ENCODE measurements around the gene NLRP14. TPM values are rescaled to one million over a fixed set of nuclear protein-coding genes. Genes with fewer than 3 reads are reported as not detected.

The NLRP14 gene
- total and polyA plus RNA-seq, 2 donors (not counting 3 experiments of a cell fraction or from before 2014, with no cell fraction given), result 0.24 to 0.26 TPM

DNA sequence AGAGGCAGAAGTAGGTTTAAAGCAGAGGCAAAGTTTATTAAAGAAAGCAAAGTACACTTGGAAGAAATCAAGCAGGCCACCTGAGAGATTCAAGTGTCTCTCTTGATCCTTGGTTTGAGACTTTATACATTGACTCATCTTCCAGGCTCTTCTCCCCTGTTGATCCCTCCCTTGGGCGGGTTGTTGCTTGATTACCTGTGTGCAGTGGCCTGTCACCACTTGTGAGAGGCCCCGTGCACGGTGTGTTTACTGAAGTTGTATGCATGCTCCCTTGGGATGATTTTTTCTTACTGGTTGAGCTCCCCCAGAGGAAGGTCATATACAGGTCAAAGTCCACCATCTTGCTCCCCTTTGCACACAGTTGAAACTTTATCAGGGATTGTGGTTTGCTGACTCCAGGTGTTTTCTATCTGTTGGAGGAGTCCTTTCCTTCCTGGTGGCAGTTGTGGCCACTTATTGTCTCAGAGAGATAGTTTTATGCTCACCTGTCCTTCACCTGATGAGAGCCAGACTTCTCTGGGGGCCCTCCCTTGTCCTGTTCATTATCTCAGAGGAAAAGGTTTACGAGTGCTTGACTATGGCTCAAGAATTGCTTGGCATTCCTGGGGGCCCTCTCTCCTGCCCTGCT lies 52.2 kb downstream of the NLRP14 start:
- H2AFZ ChIP-seq (ENCODE audit: low read depth, low read length), result no peak overlapping the region
- no peak for TF ChIP-seq GATA2 (IDR thresholded peaks at IDR 0.05; ENCODE audit: insufficient read depth, insufficient read length, low read depth, low read length)
- TF ChIP-seq EZH2 (IDR thresholded peaks at IDR 0.05; ENCODE audit: borderline replicate concordance, low read depth, low read length, severe bottlenecking), result no peak
- no peak for TF ChIP-seq JUN (IDR thresholded peaks at IDR 0.05; ENCODE audit: borderline replicate concordance, insufficient read depth, insufficient read length, low read depth)
- no peak for TF ChIP-seq POLR2A (IDR thresholded peaks at IDR 0.05; ENCODE audit: low read depth, low read length)
- TF ChIP-seq FOS (IDR thresholded peaks at IDR 0.05; ENCODE audit: borderline replicate concordance, insufficient read depth, low read length), result no peak
- no peak for TF ChIP-seq MYC (IDR thresholded peaks at IDR 0.05; ENCODE audit: low read depth, low read length)
- no peaks in the 10 kb centered on the region for H3K9me1 ChIP-seq (replicated peaks; ENCODE audit: control insufficient read depth, extremely low read depth, insufficient read depth, low read length)
- dilution Hi-C loops (cut with MboI; ENCODE audit: extremely low pct_ligation_motif_present, low sequenced_read_pairs) (no loop called here), intact Hi-C loops (cut with micrococcal nuclease) (no loop called here)
- H3K9ac ChIP-seq (replicated peaks; ENCODE audit: extremely low read depth, insufficient read depth, low read length), result no peak overlapping the region
- no peaks in the 10 kb centered on the region for H3K27me3 ChIP-seq (ENCODE audit: control insufficient read depth in 2 of 2, insufficient read depth in 2 of 2, low read length in 2 of 2)
- POLR2A ChIA-PET, result no interaction called here
- H3K4me2 ChIP-seq (ENCODE audit: insufficient read depth, low read length), result no peak overlapping the region
- FAIRE-seq (no peak), DNase-seq (ENCODE audit: low read depth, low spot score) (no peak)
- H3K79me2 ChIP-seq (ENCODE audit: control insufficient read depth, insufficient read depth, low read length), result no peaks in the 10 kb centered on the region
- BruUV-seq (replicated peaks), result no TSS peak
- no peak overlapping the region for H3K27ac ChIP-seq (ENCODE audit: insufficient read depth, low read depth, low read length)
- H3K4me3 ChIP-seq (replicated peaks in 1 of 3; ENCODE audit: insufficient read depth in 1 of 3, low read depth in 1 of 3, low read length in 3 of 3), result no peak overlapping the region
- H3K9me3 ChIP-seq (replicated peaks; ENCODE audit: control insufficient read depth, insufficient read depth, low read length), result no peaks in the 10 kb centered on the region
- CTCF ChIA-PET, result no interaction called here
- H3K4me1 ChIP-seq (ENCODE audit: control insufficient read depth, extremely low read depth, insufficient read depth, low read length), result no peaks in the 10 kb centered on the region
- no peaks in the 10 kb centered on the region for H4K20me1 ChIP-seq (replicated peaks; ENCODE audit: control insufficient read depth, extremely low read depth, insufficient read depth, low read length)
- no peaks in the 10 kb centered on the region for H3K36me3 ChIP-seq (ENCODE audit: control insufficient read depth in 2 of 2, extremely low read depth in 1 of 2, insufficient read depth in 2 of 2, low read length in 2 of 2)

DNA sequence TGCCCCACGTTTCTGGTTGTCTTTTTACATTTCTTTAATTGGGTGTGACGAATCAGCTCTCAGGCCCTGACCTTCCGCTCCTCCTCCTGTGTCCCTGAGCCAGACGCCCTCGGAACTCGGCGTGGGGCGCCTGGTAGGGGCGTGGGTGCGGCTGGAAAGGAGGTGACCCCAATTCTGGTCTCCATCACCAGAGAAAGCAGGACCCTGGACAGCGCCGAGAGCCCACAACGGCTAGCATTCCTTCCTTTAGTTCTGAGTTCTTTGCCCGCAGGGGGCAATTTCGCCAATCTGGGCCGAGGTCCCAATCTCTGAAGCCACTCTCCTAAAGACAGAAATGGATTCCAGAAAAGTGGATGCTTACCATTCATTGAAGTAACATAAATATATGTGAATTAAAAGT lies 56.8 kb downstream of the NLRP14 start:
- CTCF ChIA-PET, result no interaction called here
- no peak for FAIRE-seq

More for the DNA sequence above, 56.8 kb downstream of the NLRP14 start:
- no peak for TF ChIP-seq JUN (IDR thresholded peaks at IDR 0.05; ENCODE audit: borderline replicate concordance, insufficient read depth, insufficient read length, low read depth)
- TF ChIP-seq MYC (IDR thresholded peaks at IDR 0.05; ENCODE audit: low read depth, low read length), result no peak
- H3K9me1 ChIP-seq (replicated peaks; ENCODE audit: control insufficient read depth, extremely low read depth, insufficient read depth, low read length), result no peaks in the 10 kb centered on the region
- no peak overlapping the region for H3K27ac ChIP-seq (ENCODE audit: insufficient read depth, low read depth, low read length)
- no peaks in the 10 kb centered on the region for H3K27me3 ChIP-seq (ENCODE audit: control insufficient read depth in 2 of 2, insufficient read depth in 2 of 2, low read length in 2 of 2)
- DNase-seq (ENCODE audit: low read depth, low spot score), result no peak
- BruUV-seq (replicated peaks), result no TSS peak
- no peak overlapping the region for H2AFZ ChIP-seq (ENCODE audit: low read depth, low read length)
- no peaks in the 10 kb centered on the region for H3K36me3 ChIP-seq (ENCODE audit: control insufficient read depth in 2 of 2, extremely low read depth in 1 of 2, insufficient read depth in 2 of 2, low read length in 2 of 2)
- no peaks in the 10 kb centered on the region for H3K4me1 ChIP-seq (ENCODE audit: control insufficient read depth, extremely low read depth, insufficient read depth, low read length)
- no peak overlapping the region for H3K9ac ChIP-seq (replicated peaks; ENCODE audit: extremely low read depth, insufficient read depth, low read length)
- H3K4me3 ChIP-seq (replicated peaks in 1 of 3; ENCODE audit: insufficient read depth in 1 of 3, low read depth in 1 of 3, low read length in 3 of 3), result no peak overlapping the region
- H4K20me1 ChIP-seq (replicated peaks; ENCODE audit: control insufficient read depth, extremely low read depth, insufficient read depth, low read length), result no peaks in the 10 kb centered on the region
- H3K79me2 ChIP-seq (ENCODE audit: control insufficient read depth, insufficient read depth, low read length), result no peaks in the 10 kb centered on the region
- intact Hi-C loops (cut with micrococcal nuclease) (no loop called here), dilution Hi-C loops (cut with MboI; ENCODE audit: extremely low pct_ligation_motif_present, low sequenced_read_pairs) (no loop called here)
- POLR2A ChIA-PET, result no interaction called here
- no peak overlapping the region for H3K4me2 ChIP-seq (ENCODE audit: insufficient read depth, low read length)
- H3K9me3 ChIP-seq (replicated peaks; ENCODE audit: control insufficient read depth, insufficient read depth, low read length), result no peaks in the 10 kb centered on the region
